ENCODE measurements around the gene PLXNA1. TPM values are rescaled to one million over a fixed set of nuclear protein-coding genes. Genes with fewer than 3 reads are reported as not detected.

Gene PLXNA1
- total RNA-seq (2014; rRNA removed; shearing (Covaris generic)) = 15.6 and 15.9 TPM in 2 replicates
- 39.7 and 52.3 TPM in 2 replicates for polyA plus RNA-seq (2014; cell fraction: nucleus; rRNA removed)

DNA sequence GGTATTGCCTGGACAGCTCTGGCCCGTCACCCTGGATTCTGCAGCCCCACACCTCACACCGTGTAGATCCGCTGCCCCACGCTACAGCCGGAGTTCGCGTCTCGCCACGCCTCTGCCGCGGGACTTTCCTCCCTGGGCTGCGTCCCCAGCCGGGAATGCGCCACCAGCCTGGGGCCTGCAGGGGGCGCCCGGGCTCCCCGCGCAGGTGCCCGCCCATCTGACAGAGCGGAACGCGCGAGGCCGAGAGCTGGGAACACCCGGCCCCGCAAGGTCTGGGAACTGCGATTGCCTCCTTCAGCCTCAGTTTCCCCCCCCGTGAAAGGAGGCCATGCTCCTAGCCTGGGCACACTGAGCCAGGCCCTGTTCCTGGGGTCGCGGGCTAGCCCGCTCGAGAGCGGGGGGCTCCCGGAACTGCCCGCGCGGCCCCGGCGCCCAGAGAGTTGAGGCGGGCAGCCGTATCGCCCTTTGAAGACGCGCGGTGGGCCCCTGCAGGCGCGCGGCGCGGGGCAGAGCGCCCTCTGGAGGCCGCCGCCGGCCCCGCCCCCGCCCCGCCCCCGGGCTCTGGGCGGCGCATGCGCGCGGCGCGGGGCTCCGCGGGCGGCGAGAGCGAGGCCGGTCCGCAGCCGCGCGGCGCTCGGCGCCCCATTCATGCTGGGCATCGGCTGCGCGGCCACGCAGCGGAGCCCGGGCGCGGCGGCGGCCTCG is at the start of gene PLXNA1:
TSS of gene PLXNA1 (plus strand) at position 645 of the 705 bp plus-strand sequence. CDS start 5,479 bp downstream, outside the sequence.
- DNase-seq (ENCODE audit: extremely low read depth, low read depth) = peak; percentile 69

DNA sequence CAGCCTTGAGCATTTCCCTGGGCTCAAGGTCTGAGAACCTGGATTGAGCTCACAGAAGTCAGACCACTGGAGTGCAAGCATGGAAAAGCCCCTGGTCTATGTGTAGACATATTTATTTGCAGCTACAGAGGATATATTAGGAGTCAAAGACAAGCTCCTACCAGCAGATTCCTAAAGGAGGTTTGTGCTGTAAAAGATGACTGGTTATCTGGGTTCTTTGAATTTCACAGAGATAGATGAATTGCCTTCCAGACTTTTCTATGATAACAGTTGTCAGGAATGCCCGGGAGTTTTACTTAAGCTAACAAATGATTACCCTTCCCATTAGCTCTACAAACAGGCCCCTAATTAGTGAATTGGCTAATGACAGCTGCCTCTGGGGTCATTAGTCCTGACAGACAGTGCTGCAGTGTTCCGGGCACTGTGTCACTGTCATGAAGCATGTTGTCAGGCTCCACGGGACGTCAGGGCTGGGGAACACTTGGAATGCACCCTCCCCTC is 48.8 kb upstream of the PLXNA1 start:
- DNase-seq (ENCODE audit: extremely low read depth, low read depth) = no peak

DNA sequence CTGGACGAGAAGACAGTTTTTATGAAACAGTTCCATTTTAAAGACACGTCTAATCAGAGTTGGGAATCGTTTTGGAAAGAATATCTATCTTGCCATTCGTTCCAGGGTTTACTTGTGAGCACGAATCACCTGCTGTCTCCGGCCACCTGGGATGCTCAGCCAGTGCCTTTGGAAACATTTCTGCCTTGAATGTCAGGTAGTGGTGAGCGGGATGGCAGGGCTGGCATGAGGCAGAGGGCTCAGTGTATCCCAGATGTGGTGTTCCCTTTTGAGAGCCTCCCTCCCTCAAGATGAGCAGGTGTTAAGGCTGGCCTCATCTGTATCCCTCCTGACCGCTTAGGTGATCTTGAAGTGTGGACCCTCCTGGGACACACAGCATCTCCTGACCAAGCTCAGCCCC is 47.9 kb upstream of the PLXNA1 start:
- DNase-seq (ENCODE audit: extremely low read depth, low read depth) = no peak

DNA sequence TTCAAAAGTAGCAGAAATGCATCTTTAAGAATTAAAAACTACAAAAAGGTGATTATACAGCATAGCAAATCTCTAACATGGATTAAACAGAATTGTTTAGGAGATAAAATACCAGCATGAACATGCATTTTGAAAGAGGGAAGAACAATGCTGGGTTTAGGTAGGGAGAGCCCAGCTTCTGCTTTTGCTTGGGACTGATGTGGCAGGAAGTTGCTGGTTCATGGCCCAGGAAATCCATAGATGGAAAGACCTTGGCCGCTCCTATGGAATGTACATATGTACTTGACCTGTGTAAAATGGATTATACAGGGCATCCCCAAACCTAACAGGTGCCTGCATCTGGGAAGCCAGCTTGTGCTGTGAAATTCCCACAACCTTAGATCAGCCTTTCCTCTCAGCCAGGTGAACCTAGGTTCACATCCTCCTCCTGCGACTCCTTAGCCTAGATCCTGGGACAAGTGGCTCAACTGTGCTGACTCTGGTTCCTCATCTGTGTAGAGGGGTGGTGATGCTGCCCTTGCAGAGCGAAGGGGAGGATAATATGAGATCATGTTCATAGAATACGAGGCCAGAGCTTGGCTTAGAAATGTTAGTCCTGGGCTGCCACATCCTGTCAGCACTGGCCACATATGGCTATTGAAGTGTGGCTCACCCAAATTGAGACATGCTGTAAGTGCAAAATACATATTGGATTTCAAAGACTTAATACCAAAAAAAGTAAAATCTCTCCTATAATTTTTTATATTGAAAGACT is 47.0 kb upstream of the PLXNA1 start:
- DNase-seq (ENCODE audit: extremely low read depth, low read depth) = no peak

DNA sequence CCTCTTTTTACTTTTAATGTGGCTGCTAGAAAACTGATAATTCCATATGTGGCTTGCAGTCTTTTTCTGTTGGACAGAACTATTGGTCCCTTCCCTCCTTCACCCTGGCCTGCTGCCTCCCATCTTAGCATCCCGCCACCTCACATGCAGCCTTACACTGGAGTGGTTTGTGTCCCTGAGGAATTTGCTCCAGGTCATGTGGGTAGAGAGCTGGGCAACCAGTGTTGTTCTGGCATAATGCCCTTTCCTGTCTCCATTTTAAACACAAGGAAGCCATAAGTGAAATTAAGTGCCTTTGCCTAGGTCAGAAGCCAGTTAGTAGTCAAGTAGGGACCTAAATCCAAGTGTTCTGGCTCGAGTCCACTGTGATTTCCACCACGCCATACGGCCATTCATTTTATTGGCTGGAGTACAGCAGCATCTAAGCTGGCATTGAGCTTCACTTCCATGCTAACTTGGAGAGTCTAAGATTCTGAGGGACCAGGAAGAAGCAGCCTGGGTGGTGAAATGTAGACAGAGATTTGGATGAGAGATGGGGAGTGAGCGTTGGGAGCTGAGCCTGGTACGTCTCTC is 46.0 kb upstream of the PLXNA1 start:
- no peak for DNase-seq (ENCODE audit: extremely low read depth, low read depth)

DNA sequence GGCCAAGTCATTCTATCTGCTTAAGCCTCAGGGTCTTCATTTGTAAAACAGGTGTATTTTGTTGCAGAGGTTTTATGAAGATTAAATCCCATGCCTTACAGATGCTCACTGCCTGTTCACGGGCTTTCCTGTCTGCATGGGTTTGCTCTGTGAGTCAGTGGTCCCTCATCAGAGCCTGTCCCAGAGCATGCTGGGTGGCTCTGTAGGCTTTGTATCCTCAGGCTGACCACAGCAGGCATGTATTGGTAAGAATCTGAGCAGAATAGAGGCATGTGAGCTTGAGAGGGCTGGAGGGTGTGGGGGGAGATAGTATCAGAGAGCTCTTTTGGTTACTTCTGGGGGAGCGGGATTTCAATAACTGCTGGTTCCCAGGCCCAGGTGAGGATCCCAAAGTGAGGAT is 45.4 kb upstream of the PLXNA1 start:
- no peak for DNase-seq (ENCODE audit: extremely low read depth, low read depth)

DNA sequence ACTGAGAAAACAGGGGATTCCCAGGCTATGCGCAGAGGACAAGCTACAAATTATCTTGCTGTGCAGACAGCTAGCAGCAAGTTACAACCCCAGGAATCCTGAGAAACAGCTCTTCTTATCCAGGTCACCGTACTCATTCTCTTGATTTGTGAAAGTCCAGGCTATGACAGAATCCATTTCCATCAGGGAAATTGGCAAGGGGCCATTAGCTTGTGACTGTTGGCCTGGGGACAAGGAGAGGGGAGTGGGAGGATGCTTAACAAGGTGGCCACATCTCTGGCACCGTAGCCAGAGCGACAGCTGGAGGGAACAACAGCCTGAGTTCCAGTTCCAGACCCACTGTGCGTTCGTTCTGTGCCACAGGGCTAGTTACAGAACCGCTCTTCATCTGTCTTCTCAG is 44.9 kb upstream of the PLXNA1 start:
- no peak for DNase-seq (ENCODE audit: extremely low read depth, low read depth)

DNA sequence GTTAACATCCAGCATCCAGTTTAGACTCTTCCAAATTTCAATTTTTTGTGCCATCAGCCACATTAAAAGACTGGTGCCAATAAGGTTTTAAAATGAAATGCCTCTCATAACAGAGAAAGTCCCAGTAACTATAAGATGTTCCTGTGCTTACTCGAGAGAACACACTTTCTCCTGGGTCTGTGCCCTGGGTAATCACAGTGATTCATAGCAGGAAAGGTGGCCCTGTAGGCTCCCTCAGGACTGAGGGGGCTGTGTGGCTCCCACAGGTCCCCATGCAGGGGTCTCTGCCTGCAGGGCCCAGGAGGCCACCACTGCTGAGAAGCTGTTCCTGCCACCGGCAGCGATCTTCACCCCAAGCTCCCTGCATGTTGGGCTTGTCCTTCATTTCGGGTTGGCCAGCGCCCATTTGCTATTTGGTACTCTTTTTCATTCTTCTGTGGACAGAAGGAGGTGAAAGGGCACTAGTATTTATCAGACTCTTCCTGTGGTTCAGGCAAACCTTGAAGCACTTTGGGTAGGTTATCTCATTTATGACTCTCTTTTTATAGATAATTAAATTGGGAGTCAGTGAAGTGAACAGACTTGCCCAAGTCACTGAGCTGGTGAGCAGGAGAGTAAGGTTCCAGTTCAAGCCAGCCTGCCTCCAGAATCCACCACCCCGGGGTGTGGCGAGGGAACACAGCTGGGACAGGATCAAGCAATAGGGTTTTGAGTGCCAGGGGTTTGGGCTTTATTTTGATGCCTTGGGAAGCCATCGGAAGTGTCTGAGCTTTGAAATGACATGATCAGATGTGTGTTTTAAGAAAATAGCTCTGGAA is 44.2 kb upstream of the PLXNA1 start:
- no peak for DNase-seq (ENCODE audit: extremely low read depth, low read depth)

DNA sequence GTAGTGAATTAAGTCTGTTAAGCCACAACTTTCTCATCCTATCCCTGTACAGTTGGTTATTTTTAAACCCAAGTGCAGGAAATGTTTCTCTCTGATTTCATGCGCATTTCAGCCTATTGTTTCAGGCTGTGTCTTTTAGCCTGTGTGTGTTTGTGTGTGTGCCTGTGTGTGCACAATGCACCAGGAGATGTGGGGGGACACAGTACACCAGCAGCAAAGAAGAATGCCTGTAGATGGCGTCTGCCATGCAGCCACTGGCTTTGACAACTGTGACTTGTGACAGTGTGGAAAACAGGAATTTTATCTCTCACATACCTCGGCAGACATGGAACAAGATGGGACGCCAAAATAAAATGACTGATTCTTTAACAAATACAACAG is 43.6 kb upstream of the PLXNA1 start:
- DNase-seq (ENCODE audit: extremely low read depth, low read depth) = no peak

DNA sequence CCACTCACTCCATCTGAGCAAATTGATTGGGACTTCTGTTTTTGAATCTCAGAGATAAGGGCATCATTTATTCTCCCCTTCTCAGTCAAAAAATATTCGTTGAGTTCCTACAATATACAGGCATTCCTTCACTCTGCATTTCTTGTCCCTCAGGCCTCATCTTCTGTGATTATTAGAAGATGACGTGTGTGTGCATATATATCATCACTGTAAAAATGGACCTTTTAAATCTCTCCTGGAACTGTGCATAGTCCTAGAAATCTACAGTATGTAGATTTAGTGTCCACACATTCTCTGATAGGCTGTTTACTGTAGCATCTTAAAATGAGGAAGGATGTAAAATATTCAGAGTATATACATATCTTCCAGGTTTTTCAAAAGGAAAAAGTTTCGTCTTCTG is 43.2 kb upstream of the PLXNA1 start:
- DNase-seq (ENCODE audit: extremely low read depth, low read depth) = no peak

DNA sequence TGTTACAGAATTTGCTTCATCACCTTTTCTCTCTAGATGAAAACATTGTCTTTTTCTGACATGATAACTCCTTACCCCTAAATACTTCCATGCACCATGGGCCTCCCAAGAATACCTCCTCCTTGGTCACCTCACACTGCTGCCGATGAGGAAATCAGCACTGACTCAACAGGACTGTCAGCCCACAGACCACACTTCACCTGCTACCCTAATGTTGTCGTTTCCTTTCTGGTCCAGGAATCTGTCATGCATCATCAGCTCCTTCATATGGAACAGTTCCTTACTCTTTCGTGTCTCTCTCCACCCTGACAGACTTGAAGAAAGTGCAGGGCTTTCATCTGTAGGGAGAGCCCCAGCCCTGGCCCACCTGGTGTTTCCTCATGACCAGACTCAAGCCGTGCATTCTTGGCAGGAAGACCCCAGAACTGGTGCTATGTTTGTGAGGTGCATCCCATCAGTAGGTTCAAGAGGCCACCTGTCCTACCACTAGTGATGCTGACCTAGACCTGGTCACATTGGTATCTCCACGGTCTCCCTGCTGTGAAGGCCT is 41.1 kb upstream of the PLXNA1 start:
- DNase-seq (ENCODE audit: extremely low read depth, low read depth) = no peak

DNA sequence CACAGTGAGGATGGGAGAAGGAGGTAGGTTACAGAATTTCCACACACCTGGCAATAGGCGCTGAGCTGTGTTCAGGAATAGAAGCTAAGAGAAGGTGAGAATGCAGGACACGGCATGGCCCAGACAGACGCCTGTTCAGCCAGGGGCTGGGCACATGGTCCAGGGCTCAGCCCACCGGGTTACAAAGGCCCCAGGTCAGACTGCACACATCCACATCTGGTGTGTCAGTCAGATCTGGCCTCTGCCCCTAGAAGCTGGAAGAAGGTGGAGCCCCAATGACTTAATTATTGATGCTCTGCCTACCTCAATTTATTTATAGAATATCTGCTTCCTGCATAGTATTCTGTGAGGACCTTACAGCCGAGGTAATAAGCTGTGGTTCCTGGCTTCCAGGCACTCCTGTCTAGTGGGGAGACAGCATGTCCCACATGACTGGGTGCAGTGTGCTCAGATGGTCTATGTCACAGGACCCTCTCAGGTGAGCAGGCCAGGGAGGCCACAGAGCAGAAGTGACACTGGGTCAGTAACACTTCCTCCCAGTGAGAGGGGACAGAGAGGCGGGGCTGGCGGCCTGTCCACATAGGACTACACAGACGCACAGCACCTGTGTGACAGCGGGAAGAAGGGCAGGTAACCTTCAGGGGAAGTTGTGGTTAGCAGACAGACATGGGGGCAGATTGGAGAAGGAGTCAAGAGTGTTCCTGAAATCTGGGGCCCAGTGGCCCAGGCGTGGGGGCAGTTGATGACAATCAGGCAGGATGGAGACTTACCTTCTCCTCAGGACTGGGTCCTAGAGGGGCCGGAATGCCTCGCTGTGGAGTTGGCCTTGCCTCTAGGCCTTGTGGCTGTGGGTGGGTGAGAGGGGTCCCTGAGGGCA is 38.6 kb upstream of the PLXNA1 start:
- no peak for DNase-seq (ENCODE audit: extremely low read depth, low read depth)

DNA sequence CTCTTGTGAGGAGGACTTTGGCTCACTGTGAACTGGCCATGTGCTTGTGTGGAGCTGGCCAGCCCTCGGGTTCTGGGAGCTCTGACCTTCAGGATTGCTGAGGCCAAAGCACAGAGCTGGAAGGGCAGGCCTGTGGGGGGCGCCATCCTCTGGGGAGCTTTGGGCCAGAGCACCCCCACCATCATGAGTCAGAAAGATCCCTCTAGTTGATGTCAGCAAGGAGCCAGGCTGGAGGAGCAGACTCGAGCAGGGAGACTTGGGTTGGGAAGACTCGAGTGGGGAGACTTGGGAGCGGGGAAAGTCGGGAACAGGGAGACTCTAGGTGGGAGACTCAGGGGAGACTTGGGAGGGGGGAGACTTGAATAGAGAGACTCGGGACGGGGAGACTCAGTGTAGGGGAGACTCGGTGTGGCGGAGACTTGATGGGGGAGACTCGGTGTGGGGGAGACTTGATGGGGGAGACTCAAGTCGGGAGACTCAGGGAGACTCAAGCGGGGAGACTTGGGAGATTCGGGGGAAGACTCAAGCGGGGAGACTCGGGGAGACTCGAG is 37.7 kb upstream of the PLXNA1 start:
- no peak for DNase-seq (ENCODE audit: extremely low read depth, low read depth)

DNA sequence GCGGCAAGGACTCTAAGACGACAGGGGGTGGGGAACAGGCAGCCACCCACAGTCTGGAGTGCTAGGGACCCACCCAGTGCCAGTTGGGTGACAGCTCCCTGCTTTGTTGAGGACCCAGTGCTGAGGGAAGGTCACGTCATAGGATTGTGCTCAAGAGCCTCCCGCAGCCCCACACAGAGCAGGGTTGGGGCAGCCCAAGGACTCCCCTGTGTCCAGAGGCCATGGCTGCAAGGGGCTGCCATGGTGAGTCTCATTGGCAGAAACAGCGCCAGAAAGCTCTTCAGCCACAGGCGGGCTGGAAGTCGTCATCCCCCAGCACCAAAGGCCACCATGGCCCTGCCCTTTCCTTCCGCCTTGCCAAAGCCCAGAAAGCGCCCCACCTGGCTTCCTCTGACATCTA is 37.0 kb upstream of the PLXNA1 start:
- DNase-seq (ENCODE audit: extremely low read depth, low read depth) = no peak

DNA sequence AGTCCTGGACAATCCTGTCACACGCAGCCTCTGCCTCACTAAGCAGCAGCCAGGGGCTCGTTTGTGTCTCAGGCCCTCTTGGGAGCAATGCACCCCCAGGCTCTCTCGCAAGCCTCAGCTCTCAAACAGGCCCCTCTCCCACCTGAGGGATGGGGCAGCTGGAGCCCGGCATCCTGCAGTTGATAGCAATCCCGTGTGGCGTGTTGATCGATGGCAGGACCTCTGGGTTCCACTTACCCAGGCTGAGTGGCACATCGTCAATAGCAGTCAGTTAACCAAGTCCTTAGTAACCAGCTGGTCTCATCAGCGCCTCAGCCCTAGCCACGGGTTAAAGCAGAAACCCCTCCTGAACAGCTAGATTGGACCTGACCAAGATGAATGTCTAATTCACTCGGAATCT is 36.5 kb upstream of the PLXNA1 start:
- DNase-seq (ENCODE audit: extremely low read depth, low read depth) = no peak

DNA sequence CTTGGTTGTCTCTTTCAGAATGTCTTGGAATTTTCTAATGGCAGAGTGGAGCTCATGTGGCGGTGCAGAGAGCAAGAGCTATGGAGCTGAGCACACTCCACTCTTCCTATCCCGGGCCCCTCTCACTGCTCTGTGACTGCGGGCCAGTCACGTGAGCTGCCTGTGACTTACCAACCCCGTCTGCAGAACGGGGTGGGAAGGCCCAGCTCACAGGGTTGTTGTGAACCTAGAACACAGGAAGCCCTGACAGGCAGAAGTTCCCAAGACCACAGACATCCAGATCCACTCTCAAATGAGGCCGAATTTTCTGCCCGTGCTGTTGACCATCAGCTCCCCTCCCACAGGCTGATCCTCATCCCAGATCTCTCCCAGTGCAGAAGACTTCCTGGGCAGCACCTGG is 35.5 kb upstream of the PLXNA1 start:
- no peak for DNase-seq (ENCODE audit: extremely low read depth, low read depth)

DNA sequence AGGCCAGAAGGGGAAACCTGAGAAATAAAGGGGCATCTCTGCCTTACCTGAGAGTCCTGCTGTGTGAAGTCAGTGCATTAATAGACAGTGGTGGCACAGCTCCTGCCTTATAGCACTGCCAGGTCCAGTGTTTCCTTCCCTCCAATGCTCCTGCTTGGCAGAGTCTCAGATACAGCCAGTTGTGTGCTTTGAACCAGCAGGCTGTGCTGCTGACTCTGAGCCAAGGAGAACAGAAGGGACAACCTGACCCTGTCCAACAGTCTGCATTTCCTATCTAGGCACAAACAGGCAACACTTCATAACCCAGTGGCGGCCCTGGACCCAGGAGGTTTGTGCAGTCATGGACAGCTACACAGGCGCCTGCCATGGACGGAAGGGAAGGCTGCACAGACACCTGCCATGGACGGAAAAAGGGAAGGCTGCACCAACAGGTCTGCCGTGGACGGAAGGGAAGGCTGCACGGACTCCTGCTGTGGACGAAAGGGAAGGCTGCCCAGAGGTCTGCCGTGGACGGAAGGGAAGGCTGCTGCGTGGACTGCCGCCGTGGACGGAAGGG is 33.9 kb upstream of the PLXNA1 start:
- no peak for DNase-seq (ENCODE audit: extremely low read depth, low read depth)

DNA sequence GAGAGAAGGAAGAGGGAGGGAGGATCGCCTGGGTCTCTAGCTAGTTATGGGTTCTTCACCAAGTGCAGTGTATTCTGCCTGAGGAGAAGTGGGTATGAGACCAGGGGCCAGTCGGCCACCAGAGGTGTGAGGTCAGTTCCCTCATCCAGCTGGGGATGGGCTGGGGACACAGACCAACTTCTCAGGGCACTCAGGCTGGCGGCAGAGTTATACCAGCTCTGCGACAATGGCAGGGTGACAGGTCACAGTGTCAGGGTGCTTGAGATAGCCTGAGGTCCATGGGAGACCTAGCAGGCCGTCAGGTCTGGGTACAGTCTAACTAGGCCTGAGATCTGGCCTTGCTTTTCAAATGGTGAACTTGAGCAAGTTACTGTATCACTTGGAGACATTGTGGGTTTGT is 31.4 kb upstream of the PLXNA1 start:
- DNase-seq (ENCODE audit: extremely low read depth, low read depth) = no peak
